H1 (cell line): ENCODE results near the gene FLT4. TPM values are rescaled to one million over a fixed set of nuclear protein-coding genes. Genes with fewer than 3 reads are reported as not detected.

Source experiments
- CHD7 ChIP-seq: fragments of 300-600 bp; sonication (generic); IDR thresholded peaks from 2 replicates; pipeline ENCODE4 v1.7.1; 2012; ENCODE audit warnings: low read length, moderate library complexity, mild to moderate bottlenecking, inconsistent platforms; ENCODE audit not compliant: insufficient replicate concordance
- POLR2AphosphoS5 ChIP-seq: IDR thresholded peaks from 2 replicates; pipeline ENCODE4 v1.6.1; 2011; ENCODE audit warnings: low read depth, low read length
- polyA plus RNA-seq, 7 experiments: library from polyadenylated mRNA; depleted of rRNA in 3 of 7; stranded (reverse) in 5 of 7; unstranded in 2 of 7; fragments of >200 nt in 5 of 7; fragments of 200-250 nt in 2 of 7; gene quantifications; 1 replicate in 5 of 7; 2 replicates in 1 of 7; 4 replicates in 1 of 7; pipeline versions ENCODE4 v1.2.1 to v1.2.3, GENCODE V29; 2011 to 2013; ENCODE audit warnings: missing spikeins in 2 of 7, mixed read lengths in 2 of 7
- total RNA-seq: library from RNA; stranded (reverse); fragmentation: NEBNext Ultra II Directional; extraction: Animal tissue kit (Norgen Biotek cat#: 25700); gene quantifications from 2 replicates; pipeline ENCODE4 v1.2.1, GENCODE V29; 2021

FLT4 gene
- total and polyA plus RNA-seq, 2 of the 8 experiments (the other 6 are each of a cell fraction or from before 2014, with no cell fraction given), result 6.5 to 7.7 TPM

GRCh38 chr5:180636016-180636402 is 13.4 kb downstream of the FLT4 start (continued):
- TF ChIP-seq CHD7 (no peak), POLR2AphosphoS5 (no peak)
